GM12864 (cell line): ENCODE results near the gene TMBIM1.
A peak's percentile ranks its signal among the peaks of the same experiment; 100 is the strongest.

Experiments used
- DNase-seq: peaks from one replicate; pipeline ENCODE4 v3.0.0-alpha.2; 2011; ENCODE audit warnings: low read depth
- H3K4me3 ChIP-seq: 2 replicates; pipeline ENCODE4 v1.5.1; 2011; ENCODE audit warnings: mild to moderate bottlenecking, low read depth, low read length, control low read depth
- CTCF ChIP-seq: IDR thresholded peaks from 2 replicates; pipeline ENCODE4 v1.5.1; 2011; ENCODE audit warnings: low read depth, mild to moderate bottlenecking, moderate library complexity, low read length, control low read depth, inconsistent platforms; ENCODE audit errors: missing control alignments

The TMBIM1 gene

GRCh38 chr2:218325566-218326160 is 33.4 kb upstream of the TMBIM1 start:
- H3K4me3 ChIP-seq = no peak overlapping the region
- no peak for DNase-seq
- no peak for TF ChIP-seq CTCF

GRCh38 chr2:218323526-218324472 is 31.5 kb upstream of the TMBIM1 start:
- H3K4me3 ChIP-seq = peak overlapping the region; percentile 56
- DNase-seq = no peak
- TF ChIP-seq CTCF = no peak

GRCh38 chr2:218322768-218323525 is 30.6 kb upstream of the TMBIM1 start:
- DNase-seq = no peak

GRCh38 chr2:218320704-218321336 is 28.5 kb upstream of the TMBIM1 start:
- no peak for TF ChIP-seq CTCF
- no peak overlapping the region for H3K4me3 ChIP-seq
- DNase-seq = no peak

More at GRCh38 chr2:218322768-218323525, 30.6 kb upstream of the TMBIM1 start:
- peak overlapping the region; percentile 56 for H3K4me3 ChIP-seq
- no peak for TF ChIP-seq CTCF

- no peak for TF ChIP-seq CTCF
- no peak overlapping the region for H3K4me3 ChIP-seq
- DNase-seq = no peak
These were observed 27.6 kb upstream of the TMBIM1 start for GRCh38 chr2:218319813-218320365.

GRCh38 chr2:218318241-218318640 is 25.9 kb upstream of the TMBIM1 start:
- no peak for TF ChIP-seq CTCF
- DNase-seq = no peak
- no peak overlapping the region for H3K4me3 ChIP-seq
